ENCODE results near the gene SLC39A2. TPM values are rescaled to one million over a fixed set of nuclear protein-coding genes. Genes with fewer than 3 reads are reported as not detected.
A peak's percentile ranks its signal among the peaks of the same experiment; 100 is the strongest.

The SLC39A2 gene
- polyA plus RNA-seq, 1 of the 3 experiments (the other 2 are of a cell fraction), result not detected

DNA sequence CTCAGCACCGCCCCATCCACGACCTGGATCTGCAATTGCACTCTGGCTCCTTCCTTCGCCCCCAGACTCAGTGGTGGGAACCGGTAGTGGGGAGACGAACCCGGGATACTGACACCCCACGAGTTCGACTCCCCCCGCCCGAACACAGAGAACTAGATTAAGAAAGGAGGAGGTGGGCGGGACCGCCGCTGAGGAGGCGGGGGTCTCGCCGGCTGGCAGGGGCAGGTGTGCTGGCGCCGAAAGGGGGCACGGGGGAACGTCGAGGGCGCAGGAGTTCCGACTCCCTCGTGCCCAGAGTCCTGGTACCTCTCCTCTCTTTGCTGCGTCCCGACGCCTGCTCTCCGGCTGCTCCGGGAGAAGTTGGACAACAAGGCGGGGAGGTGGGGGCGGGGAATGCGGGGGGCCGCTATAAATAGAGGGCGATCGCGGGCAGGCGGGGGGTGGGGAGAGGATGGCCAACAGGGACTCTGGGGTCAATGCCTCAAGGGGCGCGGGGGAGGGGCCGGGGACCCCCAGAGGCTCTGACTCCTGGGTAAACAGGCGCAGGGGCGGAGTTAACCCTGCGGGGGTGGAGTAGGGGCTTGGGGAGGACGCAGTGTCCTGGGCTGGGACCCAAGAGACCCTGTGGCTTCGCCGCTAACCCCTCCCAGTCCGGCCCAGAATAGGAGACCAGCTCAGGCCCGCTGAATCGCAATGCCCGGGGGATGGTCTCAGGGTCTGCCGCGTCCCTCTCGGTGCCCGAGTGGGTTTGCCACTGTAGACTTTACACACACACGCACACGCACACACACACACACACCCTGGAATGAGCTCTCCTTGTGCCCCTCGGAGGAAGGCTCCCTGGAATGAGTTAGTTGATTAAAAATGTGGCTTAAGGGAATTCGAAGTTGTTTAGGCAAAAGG, 26.5 kb downstream of the SLC39A2 start:
- POLR2A ChIA-PET, result interaction anchor here (1.2 kb wide), 1 partner anchor 11 kb away, joined by 4 read pairs; no protein-coding TSS in a partner anchor
- CTCF ChIA-PET, result interaction anchor here (0.7 to 18.2 kb wide), 10 partner anchors 8 to 489 kb away, joined by 3 to 555 read pairs (median 10); partner anchors contain the start of genes RNASE7, TMEM253 and ZNF219
- Histone ChIP-seq H3K36me3 (replicated peaks in 1 of 2; ENCODE audit: control insufficient read depth in 1 of 2, insufficient read depth in 2 of 2, low read length in 1 of 2) (no peaks in the 10 kb centered on the region), H3K9me3 (no peaks in the 10 kb centered on the region), H4K20me1 (ENCODE audit: insufficient read depth) (no peaks in the 10 kb centered on the region), H3K79me2 (ENCODE audit: insufficient read depth) (no peaks in the 10 kb centered on the region), H3K9ac (peak overlapping the region; percentile 31; the same call in 1 of the 2 replicates), H3K9me2 (no peaks in the 10 kb centered on the region), H3K27ac (ENCODE audit: low read depth in 2 of 2, low read length in 1 of 2) (peak overlapping the region in 1 of 2 experiments; percentile 55; a peak in 1 of 4 replicates), H3K4me2 (peak overlapping the region; percentile 89), H3K4me1 (ENCODE audit: control insufficient read depth in 1 of 2, insufficient read depth in 2 of 2, low read depth in 1 of 2, low read length in 1 of 2) (peaks cover 0 to 10% of the 10 kb centered on the region in 2 experiments; a peak in 1 of 4 replicates), H3F3A (replicated peaks; ENCODE audit: insufficient read depth) (no peaks in the 10 kb centered on the region), H3K4me3 (ENCODE audit: low read depth in 2 of 2, low read length in 1 of 2) (peak overlapping the region; percentile 56 to 68), H2AFZ (ENCODE audit: low read depth) (peak overlapping the region; percentile 79), H3K27me3 (ENCODE audit: insufficient read depth) (peaks cover 10% of the 10 kb centered on the region; the same call in 1 of the 2 replicates)
- WGBS (ENCODE audit: low lambda C conversion rate), result 24% methylated on average over 37 of the region's 58 CpGs
- TF ChIP-seq EZH2phosphoT487 (IDR thresholded peaks at IDR 0.05; ENCODE audit: borderline replicate concordance, low read depth) (no peak), FOSL2 (IDR thresholded peaks at IDR 0.05; ENCODE audit: borderline replicate concordance, low read depth) (no peak), SMC3 (IDR thresholded peaks at IDR 0.05; ENCODE audit: low read depth, low read length) (no peak), RXRA (IDR thresholded peaks at IDR 0.05; ENCODE audit: borderline replicate concordance, low read depth) (no peak)
- TF ChIP-seq, protein P1, sequence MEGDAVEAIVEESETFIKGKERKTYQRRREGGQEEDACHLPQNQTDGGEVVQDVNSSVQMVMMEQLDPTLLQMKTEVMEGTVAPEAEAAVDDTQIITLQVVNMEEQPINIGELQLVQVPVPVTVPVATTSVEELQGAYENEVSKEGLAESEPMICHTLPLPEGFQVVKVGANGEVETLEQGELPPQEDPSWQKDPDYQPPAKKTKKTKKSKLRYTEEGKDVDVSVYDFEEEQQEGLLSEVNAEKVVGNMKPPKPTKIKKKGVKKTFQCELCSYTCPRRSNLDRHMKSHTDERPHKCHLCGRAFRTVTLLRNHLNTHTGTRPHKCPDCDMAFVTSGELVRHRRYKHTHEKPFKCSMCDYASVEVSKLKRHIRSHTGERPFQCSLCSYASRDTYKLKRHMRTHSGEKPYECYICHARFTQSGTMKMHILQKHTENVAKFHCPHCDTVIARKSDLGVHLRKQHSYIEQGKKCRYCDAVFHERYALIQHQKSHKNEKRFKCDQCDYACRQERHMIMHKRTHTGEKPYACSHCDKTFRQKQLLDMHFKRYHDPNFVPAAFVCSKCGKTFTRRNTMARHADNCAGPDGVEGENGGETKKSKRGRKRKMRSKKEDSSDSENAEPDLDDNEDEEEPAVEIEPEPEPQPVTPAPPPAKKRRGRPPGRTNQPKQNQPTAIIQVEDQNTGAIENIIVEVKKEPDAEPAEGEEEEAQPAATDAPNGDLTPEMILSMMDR (IDR thresholded peaks at IDR 0.05), result no peak
- TF ChIP-seq, protein P2, sequence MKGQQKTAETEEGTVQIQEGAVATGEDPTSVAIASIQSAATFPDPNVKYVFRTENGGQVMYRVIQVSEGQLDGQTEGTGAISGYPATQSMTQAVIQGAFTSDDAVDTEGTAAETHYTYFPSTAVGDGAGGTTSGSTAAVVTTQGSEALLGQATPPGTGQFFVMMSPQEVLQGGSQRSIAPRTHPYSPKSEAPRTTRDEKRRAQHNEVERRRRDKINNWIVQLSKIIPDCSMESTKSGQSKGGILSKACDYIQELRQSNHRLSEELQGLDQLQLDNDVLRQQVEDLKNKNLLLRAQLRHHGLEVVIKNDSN (IDR thresholded peaks at IDR 0.05; ENCODE audit: borderline replicate concordance, low read depth), result no peak
- TF ChIP-seq, protein P3, sequence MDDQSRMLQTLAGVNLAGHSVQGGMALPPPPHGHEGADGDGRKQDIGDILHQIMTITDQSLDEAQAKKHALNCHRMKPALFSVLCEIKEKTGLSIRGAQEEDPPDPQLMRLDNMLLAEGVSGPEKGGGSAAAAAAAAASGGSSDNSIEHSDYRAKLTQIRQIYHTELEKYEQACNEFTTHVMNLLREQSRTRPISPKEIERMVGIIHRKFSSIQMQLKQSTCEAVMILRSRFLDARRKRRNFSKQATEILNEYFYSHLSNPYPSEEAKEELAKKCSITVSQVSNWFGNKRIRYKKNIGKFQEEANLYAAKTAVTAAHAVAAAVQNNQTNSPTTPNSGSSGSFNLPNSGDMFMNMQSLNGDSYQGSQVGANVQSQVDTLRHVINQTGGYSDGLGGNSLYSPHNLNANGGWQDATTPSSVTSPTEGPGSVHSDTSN (IDR thresholded peaks at IDR 0.05), result no peak
- TF ChIP-seq, protein P4, sequence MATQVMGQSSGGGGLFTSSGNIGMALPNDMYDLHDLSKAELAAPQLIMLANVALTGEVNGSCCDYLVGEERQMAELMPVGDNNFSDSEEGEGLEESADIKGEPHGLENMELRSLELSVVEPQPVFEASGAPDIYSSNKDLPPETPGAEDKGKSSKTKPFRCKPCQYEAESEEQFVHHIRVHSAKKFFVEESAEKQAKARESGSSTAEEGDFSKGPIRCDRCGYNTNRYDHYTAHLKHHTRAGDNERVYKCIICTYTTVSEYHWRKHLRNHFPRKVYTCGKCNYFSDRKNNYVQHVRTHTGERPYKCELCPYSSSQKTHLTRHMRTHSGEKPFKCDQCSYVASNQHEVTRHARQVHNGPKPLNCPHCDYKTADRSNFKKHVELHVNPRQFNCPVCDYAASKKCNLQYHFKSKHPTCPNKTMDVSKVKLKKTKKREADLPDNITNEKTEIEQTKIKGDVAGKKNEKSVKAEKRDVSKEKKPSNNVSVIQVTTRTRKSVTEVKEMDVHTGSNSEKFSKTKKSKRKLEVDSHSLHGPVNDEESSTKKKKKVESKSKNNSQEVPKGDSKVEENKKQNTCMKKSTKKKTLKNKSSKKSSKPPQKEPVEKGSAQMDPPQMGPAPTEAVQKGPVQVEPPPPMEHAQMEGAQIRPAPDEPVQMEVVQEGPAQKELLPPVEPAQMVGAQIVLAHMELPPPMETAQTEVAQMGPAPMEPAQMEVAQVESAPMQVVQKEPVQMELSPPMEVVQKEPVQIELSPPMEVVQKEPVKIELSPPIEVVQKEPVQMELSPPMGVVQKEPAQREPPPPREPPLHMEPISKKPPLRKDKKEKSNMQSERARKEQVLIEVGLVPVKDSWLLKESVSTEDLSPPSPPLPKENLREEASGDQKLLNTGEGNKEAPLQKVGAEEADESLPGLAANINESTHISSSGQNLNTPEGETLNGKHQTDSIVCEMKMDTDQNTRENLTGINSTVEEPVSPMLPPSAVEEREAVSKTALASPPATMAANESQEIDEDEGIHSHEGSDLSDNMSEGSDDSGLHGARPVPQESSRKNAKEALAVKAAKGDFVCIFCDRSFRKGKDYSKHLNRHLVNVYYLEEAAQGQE (IDR thresholded peaks at IDR 0.05; ENCODE audit: low read depth, low read length), result no peak
- TF ChIP-seq, protein P5, sequence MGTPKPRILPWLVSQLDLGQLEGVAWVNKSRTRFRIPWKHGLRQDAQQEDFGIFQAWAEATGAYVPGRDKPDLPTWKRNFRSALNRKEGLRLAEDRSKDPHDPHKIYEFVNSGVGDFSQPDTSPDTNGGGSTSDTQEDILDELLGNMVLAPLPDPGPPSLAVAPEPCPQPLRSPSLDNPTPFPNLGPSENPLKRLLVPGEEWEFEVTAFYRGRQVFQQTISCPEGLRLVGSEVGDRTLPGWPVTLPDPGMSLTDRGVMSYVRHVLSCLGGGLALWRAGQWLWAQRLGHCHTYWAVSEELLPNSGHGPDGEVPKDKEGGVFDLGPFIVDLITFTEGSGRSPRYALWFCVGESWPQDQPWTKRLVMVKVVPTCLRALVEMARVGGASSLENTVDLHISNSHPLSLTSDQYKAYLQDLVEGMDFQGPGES (IDR thresholded peaks at IDR 0.05; ENCODE audit: low read depth, low read length), result no peak
- DNase-seq, result peak; percentile 63

Measured in SK-N-SH (cell line).